PFSK-1 (cell line): ENCODE measurements around the gene GDF15.

ENCODE experiments used
- FOXP2 ChIP-seq: optimal IDR thresholded peaks from 2 replicates; pipeline ENCODE3; 2011; ENCODE audit warnings: borderline replicate concordance, control low read depth, inconsistent platforms; ENCODE audit not compliant: insufficient read depth; ENCODE audit errors: extremely low read length, extremely low read depth
- POLR2AphosphoS5 ChIP-seq: IDR thresholded peaks from 2 replicates; pipeline ENCODE4 v1.6.1; 2012; ENCODE audit warnings: low read depth, mild to moderate bottlenecking, control low read depth, low read length, moderate library complexity
- SIN3A ChIP-seq: IDR thresholded peaks from 2 replicates; pipeline ENCODE4 v1.6.1; 2012; ENCODE audit warnings: mild to moderate bottlenecking, low read length, moderate library complexity, borderline replicate concordance; ENCODE audit not compliant: insufficient read depth
- TAF1 ChIP-seq: IDR thresholded peaks from 2 replicates; pipeline ENCODE4 v1.6.1; 2012; ENCODE audit warnings: low read length, control low read depth, borderline replicate concordance; ENCODE audit not compliant: insufficient read depth
- TF ChIP-seq, protein P1 (sequence below), 2 experiments: IDR thresholded peaks; 2 replicates each; pipeline versions ENCODE4 v1.6.1 to v1.8.0; 2011 to 2012; ENCODE audit warnings: low read depth in 2 of 2, low read length in 2 of 2, control low read depth in 1 of 2, inconsistent platforms in 1 of 2, mild to moderate bottlenecking in 1 of 2, moderate library complexity in 1 of 2; ENCODE audit not compliant: insufficient read depth in 1 of 2

The GDF15 gene

DNA sequence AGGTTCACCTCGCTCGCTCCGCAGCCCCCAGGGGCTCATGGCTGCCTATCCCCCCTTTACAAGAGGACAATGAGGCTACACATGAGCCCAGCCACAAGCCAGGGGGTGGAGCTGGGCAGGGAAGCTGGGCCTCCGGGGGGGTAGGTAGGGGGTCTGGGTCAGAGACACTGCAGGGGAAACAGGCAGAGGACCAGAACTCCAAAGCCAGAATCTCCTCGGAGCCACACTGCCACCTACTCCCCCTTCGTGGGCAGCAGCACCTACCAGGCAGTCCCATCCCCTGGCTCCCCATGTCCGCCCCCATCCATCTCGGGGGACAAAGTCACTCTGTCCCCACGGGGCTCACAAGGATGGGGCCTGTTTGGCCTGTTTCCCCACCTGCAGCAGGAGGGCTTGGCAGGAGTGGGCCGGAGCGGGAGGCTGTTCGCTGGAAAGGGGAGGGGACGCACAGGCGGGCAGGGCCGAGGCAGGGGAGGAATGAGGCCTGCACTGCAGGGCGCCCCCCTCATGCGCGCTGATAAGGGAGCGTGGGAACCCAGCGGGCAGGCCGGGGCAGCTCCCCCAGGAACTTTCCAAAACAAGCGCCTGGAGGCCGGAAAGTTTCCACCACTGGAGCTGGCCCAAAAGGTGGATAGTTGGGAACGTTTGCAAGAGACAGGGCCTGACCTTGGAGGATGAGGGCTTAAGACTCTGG is 52.5 kb downstream of the GDF15 start:
- TF ChIP-seq SIN3A, result no peak
- TF ChIP-seq, protein P1, sequence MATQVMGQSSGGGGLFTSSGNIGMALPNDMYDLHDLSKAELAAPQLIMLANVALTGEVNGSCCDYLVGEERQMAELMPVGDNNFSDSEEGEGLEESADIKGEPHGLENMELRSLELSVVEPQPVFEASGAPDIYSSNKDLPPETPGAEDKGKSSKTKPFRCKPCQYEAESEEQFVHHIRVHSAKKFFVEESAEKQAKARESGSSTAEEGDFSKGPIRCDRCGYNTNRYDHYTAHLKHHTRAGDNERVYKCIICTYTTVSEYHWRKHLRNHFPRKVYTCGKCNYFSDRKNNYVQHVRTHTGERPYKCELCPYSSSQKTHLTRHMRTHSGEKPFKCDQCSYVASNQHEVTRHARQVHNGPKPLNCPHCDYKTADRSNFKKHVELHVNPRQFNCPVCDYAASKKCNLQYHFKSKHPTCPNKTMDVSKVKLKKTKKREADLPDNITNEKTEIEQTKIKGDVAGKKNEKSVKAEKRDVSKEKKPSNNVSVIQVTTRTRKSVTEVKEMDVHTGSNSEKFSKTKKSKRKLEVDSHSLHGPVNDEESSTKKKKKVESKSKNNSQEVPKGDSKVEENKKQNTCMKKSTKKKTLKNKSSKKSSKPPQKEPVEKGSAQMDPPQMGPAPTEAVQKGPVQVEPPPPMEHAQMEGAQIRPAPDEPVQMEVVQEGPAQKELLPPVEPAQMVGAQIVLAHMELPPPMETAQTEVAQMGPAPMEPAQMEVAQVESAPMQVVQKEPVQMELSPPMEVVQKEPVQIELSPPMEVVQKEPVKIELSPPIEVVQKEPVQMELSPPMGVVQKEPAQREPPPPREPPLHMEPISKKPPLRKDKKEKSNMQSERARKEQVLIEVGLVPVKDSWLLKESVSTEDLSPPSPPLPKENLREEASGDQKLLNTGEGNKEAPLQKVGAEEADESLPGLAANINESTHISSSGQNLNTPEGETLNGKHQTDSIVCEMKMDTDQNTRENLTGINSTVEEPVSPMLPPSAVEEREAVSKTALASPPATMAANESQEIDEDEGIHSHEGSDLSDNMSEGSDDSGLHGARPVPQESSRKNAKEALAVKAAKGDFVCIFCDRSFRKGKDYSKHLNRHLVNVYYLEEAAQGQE (IDR thresholded peaks at IDR 0.05; ENCODE audit: insufficient read depth in 1 of 2, low read depth in 2 of 2, low read length in 2 of 2), result no peak
- TF ChIP-seq FOXP2, result no peak
- no peak for TF ChIP-seq POLR2AphosphoS5
- TF ChIP-seq TAF1, result no peak
